Panc1 (cell line): ENCODE results near the gene CDH12.

Source experiments
- CTCF ChIP-seq: fragments of 450-650 bp; IDR thresholded peaks from 2 replicates; pipeline ENCODE4 v1.5.1; 2017; ENCODE audit warnings: mild to moderate bottlenecking
- POLR2AphosphoS5 ChIP-seq: IDR thresholded peaks from 2 replicates; pipeline ENCODE4 v1.6.1; 2012; ENCODE audit warnings: mild to moderate bottlenecking, low read depth, low read length, moderate library complexity
- REST ChIP-seq, 2 experiments: IDR thresholded peaks; 2 replicates each; pipeline ENCODE4 v1.6.1; 2011 to 2012; ENCODE audit warnings: low read depth in 2 of 2, control low read depth in 1 of 2, low read length in 1 of 2, mild to moderate bottlenecking in 1 of 2, moderate library complexity in 1 of 2; ENCODE audit not compliant: insufficient read depth in 1 of 2
- TCF7L2 ChIP-seq: IDR thresholded peaks from 2 replicates; pipeline ENCODE4 v1.6.1; 2011; ENCODE audit warnings: mild to moderate bottlenecking, low read depth, low read length, inconsistent platforms

- TF ChIP-seq CTCF (no peak), POLR2AphosphoS5 (no peak), REST (IDR thresholded peaks at IDR 0.05; ENCODE audit: insufficient read depth in 1 of 2, low read depth in 2 of 2, low read length in 1 of 2) (no peak), TCF7L2 (no peak)
Observed at GRCh38 chr5:22496666-22497065, 356.5 kb downstream of the CDH12 start.
